ENCODE measurements around the gene TMEM39A.
A peak's percentile ranks its signal among the peaks of the same experiment; 100 is the strongest.

TMEM39A gene

GRCh38 chr3:119463171-119464169 is at the start of gene TMEM39A:
Gene TMEM39A, minus strand, starts transcription at chr3:119463615. Its CDS starts 1,541 bp downstream, at chr3:119462074.
- peak; percentile 95 to 96 for DNase-seq

- DNase-seq, result no peak
These were observed 47.3 kb upstream of the TMEM39A start for GRCh38 chr3:119510690-119511089.

- peak; percentile 16 to 29 for DNase-seq
These were observed 44.9 kb upstream of the TMEM39A start for GRCh38 chr3:119508172-119508845.

- no peak for DNase-seq
These were observed 44.0 kb upstream of the TMEM39A start for GRCh38 chr3:119507404-119507803.

- DNase-seq, result no peak
These were observed 43.2 kb upstream of the TMEM39A start for GRCh38 chr3:119506631-119507030.

- no peak for DNase-seq
These were observed 37.5 kb upstream of the TMEM39A start for GRCh38 chr3:119500901-119501300.

GRCh38 chr3:119500265-119500664 is 36.9 kb upstream of the TMEM39A start:
- no peak for DNase-seq

- peak; percentile 97 for DNase-seq
These were observed 35.0 kb upstream of the TMEM39A start, which contains the start of gene TIMMDC1 for GRCh38 chr3:119498186-119499011. Gene TIMMDC1, plus strand, starts transcription at chr3:119498547. Its CDS starts 187 bp downstream, at chr3:119498734.

- no peak for DNase-seq
These were observed 34.4 kb upstream of the TMEM39A start for GRCh38 chr3:119497820-119498185.

- DNase-seq, result peak in 1 of 2 experiments; percentile 13
These were observed 31.2 kb upstream of the TMEM39A start for GRCh38 chr3:119494597-119494996.

- DNase-seq, result no peak
These were observed 29.4 kb upstream of the TMEM39A start for GRCh38 chr3:119492810-119493209.

GRCh38 chr3:119492128-119492527 is 28.7 kb upstream of the TMEM39A start:
- DNase-seq, result no peak

GRCh38 chr3:119490153-119490552 is 26.7 kb upstream of the TMEM39A start:
- no peak for DNase-seq

GRCh38 chr3:119485563-119485962 is 22.1 kb upstream of the TMEM39A start:
- no peak for DNase-seq

GRCh38 chr3:119483101-119483500 is 19.7 kb upstream of the TMEM39A start:
- DNase-seq, result no peak

GRCh38 chr3:119481079-119481478 is 17.7 kb upstream of the TMEM39A start:
- no peak for DNase-seq

GRCh38 chr3:119470866-119471265 is 7.5 kb upstream of the TMEM39A start:
- DNase-seq, result no peak

- peak in 1 of 2 experiments; percentile 33 for DNase-seq
These were observed 6.2 kb upstream of the TMEM39A start for GRCh38 chr3:119469418-119470189.

- DNase-seq, result peak; percentile 23 to 27
These were observed 4.6 kb upstream of the TMEM39A start for GRCh38 chr3:119468041-119468440.

- DNase-seq, result no peak
These were observed 6.2 kb downstream of the TMEM39A start for GRCh38 chr3:119457246-119457645.

- DNase-seq, result no peak
These were observed 6.9 kb downstream of the TMEM39A start for GRCh38 chr3:119456469-119456868.

GRCh38 chr3:119453822-119454221 is 9.6 kb downstream of the TMEM39A start:
- no peak for DNase-seq

Measured in Kasumi-1 (cell line).